Left cardiac atrium (tissue), 4 donors: Measurements from ENCODE around the gene CTNND2. TPM values are rescaled to one million over a fixed set of nuclear protein-coding genes. Genes with fewer than 3 reads are reported as not detected.

Experiments
- ATAC-seq, 2 donors: fragments of 200-7000 bp; cut with Tn5 transposase; one replicate each; pipeline ENCODE4 v1.9.1; 2020; ENCODE audit warnings: mild to moderate bottlenecking in 2 of 2, moderate library complexity in 2 of 2
- DNase-seq: peaks from one replicate; pipeline ENCODE4 v3.0.0-alpha.2; 2020
- intact Hi-C, 2 donors: fragments of 100-400 bp; cut with DNase I; formaldehyde crosslinking; loops; one replicate each; pipeline versions ENCODE4 v1.14.1 to v1.15.1; 2022 to 2023
- total RNA-seq, 2 donors: library from RNA; stranded (reverse); fragmentation: NEBNext Ultra II Directional; extraction: Animal tissue kit (Norgen Biotek cat#: 25700); gene quantifications; one replicate each; pipeline ENCODE4 v1.2.1, GENCODE V29; 2021
- donor health status: DM: no; HTN: yes; CAD: no.
- donor health status: DM: no; HTN: yes; CAD: no; lungs with severe emphysema.
- donor health status: DM: yes; HTN: yes; CAD: no.
- donor health status: Dilated cardiomyopathy.

CTNND2 gene
- total RNA-seq, 2 donors from 2014 or later, result 4.8 to 11.6 TPM

- intact Hi-C loops, result no loop called here
- DNase-seq (no peak), ATAC-seq (no peak)
Observed at GRCh38 chr5:11791792-11792191, 112.5 kb downstream of the CTNND2 start.

DNA sequence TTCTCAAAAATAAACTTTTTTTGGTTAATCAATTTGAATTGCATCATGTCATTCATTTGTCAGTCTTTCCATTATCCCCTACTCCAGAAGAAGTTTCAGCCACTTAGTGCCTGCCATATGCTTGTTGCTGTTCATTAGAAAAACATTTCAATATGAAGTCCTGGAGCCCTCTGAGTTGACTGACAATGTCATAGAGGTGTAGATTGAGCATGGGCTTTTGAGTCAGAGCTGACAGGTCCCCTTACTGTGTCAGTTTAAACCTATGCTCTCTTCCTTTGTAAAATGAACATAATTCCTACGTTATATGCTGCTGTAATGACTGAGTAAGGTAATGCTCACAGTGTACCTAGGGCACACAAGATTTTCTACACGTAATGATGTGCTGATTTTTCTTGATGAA, 114.0 kb downstream of the CTNND2 start:
- intact Hi-C loops, result no loop called here
- ATAC-seq (no peak), DNase-seq (no peak)

DNA sequence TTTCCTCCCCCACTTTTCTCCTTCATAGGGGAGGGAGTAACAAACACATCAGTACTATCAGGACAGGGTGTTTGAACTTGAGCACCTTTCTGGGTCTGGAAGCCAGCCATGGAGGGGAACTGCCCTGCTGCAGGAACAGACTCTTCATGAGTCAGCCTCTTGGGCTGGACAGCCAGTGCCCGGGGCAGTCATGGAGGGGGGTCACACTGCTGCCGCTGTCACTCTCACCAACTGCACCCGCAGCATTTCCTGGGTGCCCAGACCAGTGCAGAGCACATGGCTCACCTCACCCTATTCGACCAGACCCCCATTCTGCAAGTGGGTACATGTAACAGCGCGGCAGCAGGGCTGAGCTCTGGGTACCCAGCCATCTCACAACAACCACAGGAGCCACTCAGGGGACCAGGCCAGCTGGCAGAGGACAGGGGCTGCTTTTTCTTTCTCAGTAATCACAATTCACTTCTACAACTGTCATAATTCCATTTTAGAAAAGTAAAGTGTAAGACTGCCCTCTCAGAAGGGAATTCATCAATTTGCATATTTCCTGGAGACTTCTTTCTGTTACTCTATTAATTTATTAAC, 118.4 kb downstream of the CTNND2 start:
- peak in 1 of 2 donors; percentile 34 for ATAC-seq
- intact Hi-C loops, result no loop called here

DNA sequence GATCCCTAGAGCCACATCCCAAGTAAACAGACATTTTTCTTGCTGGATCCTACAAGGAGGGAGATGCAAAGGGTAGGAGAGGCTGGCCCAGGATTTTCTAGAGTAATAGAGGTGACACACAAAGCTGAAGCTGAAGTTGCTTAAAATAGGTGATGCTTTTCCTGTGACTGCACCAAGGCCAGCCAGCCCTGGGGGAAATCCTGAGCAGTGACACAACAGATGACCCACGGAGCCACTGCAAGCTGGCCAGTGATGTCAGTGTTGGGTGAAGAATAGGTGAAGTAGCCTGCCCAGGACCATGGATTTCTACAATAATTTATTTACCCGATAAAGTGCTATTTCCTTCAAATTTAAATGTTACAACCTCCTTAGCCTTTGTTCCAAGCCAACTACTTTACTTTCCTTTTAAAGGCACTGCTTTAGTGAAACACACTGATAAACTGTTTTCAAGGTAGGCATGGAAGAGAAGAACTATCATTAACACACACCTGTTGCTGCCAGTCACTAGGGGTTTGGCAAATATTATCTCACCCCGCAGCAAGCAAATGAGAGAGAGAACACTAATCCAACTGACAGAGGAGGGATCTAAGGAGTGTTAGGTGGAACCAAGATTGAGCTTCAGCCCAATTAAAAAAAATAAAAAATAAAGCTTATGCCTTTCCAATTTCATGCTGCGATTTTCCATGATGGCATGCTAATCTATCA, 123.5 kb downstream of the CTNND2 start:
- ATAC-seq (no peak), DNase-seq (no peak)
- intact Hi-C loops, result no loop called here

More for the DNA sequence above, 118.4 kb downstream of the CTNND2 start:
- DNase-seq, result no peak

DNA sequence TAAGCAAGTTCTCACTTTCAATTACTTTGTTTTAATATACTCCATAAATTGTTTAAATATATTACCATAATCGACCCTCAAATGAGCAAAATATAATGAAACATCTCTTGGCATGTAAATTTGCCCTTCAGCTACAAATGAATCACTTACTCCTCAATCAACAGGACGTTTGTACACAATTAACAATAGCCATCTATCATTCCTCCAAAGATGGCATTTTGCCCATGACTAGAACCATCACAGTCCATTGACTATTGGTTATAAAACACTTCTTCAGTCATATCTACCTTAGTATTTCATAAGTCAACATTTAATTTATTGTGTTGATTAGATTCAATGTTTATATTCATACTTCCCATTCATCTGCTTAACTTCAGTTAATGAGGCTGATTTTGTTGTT, 127.2 kb downstream of the CTNND2 start:
- ATAC-seq, result no peak
- intact Hi-C loops, result no loop called here
- no peak for DNase-seq

- DNase-seq (no peak), ATAC-seq (no peak)
- intact Hi-C loops, result no loop called here
Observed at GRCh38 chr5:11770310-11770709, 133.9 kb downstream of the CTNND2 start.

GRCh38 chr5:11760934-11761603, 143.2 kb downstream of the CTNND2 start:
- intact Hi-C loops, result no loop called here
- DNase-seq (no peak), ATAC-seq (no peak)

GRCh38 chr5:11758321-11758720, 145.9 kb downstream of the CTNND2 start:
- ATAC-seq (no peak), DNase-seq (no peak)
- intact Hi-C loops, result no loop called here

GRCh38 chr5:11757661-11758060, 146.6 kb downstream of the CTNND2 start:
- intact Hi-C loops, result no loop called here
- no peak for ATAC-seq
- no peak for DNase-seq

DNA sequence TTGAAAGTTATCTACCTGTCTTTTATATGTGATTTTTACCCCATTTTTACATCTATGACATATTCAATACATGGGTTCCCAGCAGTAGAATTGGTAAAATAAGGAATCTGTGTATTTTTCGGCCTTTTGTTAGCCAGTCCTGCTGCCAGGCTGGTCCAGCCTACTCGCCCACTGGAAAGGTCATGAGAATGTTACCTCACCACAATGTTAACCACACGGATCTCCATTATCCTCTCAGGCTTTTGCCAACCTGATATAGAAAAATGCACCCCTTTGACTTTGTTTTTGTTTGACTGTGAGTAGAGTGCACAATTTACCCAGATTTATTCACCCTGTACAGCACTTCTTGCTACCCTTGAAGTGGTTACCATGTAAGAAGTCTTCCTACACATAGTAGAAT, 167.2 kb downstream of the CTNND2 start:
- ATAC-seq (no peak), DNase-seq (no peak)
- intact Hi-C loops, result no loop called here

GRCh38 chr5:11734369-11734768, 169.9 kb downstream of the CTNND2 start:
- intact Hi-C loops, result no loop called here
- DNase-seq, result no peak
- no peak for ATAC-seq

DNA sequence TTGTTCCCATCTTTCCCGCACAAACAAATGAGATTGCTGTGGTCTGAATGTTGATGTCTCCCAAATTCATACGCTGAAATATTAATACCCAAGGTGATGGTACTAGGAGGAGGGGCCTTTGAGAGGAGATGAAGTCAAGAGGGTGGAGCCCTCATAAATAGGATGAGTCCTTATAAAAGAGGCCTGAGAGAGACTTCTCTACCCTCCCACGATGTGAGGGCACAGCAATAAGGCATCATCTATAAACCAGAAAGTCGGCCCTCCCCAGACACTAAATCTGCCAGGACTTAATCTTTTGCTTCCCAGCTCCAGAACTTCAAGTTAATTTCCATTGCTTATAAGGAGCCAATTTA, 170.4 kb downstream of the CTNND2 start:
- DNase-seq (no peak), ATAC-seq (no peak)
- intact Hi-C loops, result no loop called here

DNA sequence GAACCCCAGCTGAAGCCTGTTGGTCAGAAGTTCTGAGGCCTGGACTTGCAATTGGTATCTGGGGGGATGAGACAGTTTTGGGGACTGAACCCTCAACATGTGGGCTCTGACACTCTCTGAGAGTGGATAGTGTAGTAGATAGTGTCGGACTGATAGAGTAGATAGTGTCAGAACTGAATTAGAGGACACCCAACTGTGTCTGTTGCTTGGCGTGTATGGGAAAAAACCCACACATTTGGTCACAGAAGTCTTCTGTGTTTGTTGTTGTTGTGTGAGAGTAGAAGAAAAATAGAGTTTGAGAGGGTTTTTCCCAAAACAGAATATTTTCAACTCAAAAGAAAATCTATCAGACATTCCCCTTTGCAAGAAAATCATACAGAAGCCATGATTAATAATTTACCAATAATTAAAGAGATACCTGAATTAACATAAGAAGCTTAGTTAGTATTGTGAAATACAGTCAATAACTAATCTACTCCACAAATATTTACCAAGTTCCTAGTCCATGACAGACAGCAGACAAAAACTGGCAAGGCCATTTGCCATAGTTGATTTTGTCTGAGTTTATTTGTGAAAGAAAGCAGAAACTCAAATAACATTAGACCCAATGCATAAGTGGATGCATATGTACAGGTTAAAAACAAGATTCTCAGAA, 170.9 kb downstream of the CTNND2 start:
- ATAC-seq (no peak), DNase-seq (no peak)
- intact Hi-C loops, result no loop called here

DNA sequence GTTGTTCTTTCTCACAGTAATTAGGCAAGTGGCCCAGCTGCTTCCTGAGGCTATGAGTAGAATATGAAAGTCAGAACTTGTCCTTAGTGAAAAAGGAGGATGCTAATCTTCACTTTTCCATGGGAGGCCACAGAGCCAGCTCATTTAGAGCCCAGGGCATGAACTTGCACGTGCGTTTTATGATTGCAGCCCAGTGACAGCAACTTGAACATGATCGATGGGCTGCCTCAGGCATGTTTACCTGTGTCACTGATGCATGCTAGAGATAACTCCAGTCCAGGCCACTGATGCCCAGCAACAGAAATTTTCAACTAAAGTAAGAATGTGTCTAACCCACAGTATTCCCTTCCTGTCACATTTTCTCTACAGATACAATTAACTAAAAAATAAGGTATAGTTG, 179.3 kb downstream of the CTNND2 start:
- ATAC-seq, result no peak
- DNase-seq, result no peak
- intact Hi-C loops, result no loop called here

DNA sequence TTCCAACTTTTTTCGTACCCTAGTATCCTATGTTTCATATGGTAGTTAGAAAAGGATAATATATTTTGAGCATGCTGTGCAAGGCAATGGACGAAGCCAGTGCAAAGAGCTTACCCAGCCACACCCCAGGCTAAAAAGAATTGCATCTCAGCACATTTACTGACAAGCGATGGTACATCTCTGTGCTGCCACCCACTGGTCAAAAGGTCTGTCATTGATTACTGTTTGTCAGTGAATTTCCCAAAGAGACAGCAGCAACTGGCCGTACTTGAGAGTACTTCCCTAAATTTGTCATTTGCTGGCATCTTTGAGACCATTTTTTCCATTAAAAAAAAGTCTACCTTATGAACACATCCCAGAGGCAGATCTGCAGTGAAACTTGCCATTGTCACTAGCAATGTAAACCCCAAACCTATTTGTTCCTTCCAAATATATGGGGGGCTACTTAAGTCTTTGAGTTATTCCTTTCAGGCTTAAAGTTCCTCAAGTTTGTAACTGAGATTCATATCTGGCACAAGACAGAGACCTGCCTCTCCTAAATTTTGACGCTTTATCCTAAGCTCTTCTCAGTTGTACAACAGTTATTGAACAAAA, 184.3 kb downstream of the CTNND2 start:
- peak; percentile 43 to 53 for ATAC-seq
- intact Hi-C loops, result no loop called here
- DNase-seq, result peak; percentile 45

- no peak for ATAC-seq
- intact Hi-C loops, result no loop called here
Observed at GRCh38 chr5:11715461-11716196, 188.6 kb downstream of the CTNND2 start.

GRCh38 chr5:11711932-11712331, 192.3 kb downstream of the CTNND2 start:
- DNase-seq, result no peak
- no peak for ATAC-seq
- intact Hi-C loops, result no loop called here

More at GRCh38 chr5:11715461-11716196, 188.6 kb downstream of the CTNND2 start:
- DNase-seq, result no peak

DNA sequence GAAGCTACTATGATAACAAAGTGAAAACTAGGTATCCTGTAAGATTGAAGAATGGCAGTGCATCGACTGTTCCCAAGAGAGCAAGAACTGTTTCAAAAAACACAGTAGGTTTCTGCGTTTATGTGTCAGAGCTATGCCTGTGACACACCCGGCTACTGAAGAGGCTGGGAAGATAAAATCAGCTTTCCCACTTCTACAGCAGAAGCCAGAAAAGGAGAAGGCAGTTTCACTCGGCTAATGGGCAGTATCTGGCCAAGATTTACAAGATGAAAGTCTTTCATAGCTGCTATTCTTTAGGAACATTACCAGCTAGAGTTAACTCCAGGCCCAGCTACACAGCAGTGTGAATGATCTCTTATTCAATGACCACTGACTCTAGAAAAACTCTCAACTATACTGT, 195.2 kb downstream of the CTNND2 start:
- ATAC-seq (no peak), DNase-seq (no peak)
- intact Hi-C loops, result no loop called here

GRCh38 chr5:11704916-11705315, 199.3 kb downstream of the CTNND2 start:
- intact Hi-C loops, result no loop called here
- no peak for DNase-seq
- no peak for ATAC-seq
